GM19438 (cell line): ENCODE measurements around the gene PIP4K2B.

ENCODE experiments used
- ATAC-seq: cut with Tn5 transposase; IDR thresholded peaks from one replicate; pipeline ENCODE4 v1.9.1; 2021; ENCODE audit warnings: low read depth; ENCODE audit not compliant: unreplicated experiment

The PIP4K2B gene

GRCh38 chr17:38746004-38746848, 53.1 kb downstream of the PIP4K2B start:
- no peak for ATAC-seq

DNA sequence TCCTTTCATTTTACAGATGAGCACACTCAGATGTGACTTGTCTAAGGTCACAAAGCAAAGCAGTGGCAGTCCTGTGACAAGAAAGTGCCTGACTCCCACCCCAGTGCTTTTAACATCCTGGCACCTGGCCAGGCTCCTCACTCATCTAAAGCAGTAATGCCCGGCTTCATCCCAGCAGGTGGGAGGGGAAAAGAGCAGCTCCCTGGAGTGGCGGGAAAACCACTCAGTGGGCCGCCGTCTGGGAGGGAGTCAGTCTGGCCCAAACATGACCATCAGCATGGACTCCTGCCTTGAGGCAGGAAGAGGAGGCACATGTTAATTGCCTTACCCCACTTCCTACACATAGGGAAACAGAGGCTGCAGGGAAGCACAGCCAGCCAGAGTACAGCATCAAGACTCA, 53.8 kb downstream of the PIP4K2B start:
- no peak for ATAC-seq

DNA sequence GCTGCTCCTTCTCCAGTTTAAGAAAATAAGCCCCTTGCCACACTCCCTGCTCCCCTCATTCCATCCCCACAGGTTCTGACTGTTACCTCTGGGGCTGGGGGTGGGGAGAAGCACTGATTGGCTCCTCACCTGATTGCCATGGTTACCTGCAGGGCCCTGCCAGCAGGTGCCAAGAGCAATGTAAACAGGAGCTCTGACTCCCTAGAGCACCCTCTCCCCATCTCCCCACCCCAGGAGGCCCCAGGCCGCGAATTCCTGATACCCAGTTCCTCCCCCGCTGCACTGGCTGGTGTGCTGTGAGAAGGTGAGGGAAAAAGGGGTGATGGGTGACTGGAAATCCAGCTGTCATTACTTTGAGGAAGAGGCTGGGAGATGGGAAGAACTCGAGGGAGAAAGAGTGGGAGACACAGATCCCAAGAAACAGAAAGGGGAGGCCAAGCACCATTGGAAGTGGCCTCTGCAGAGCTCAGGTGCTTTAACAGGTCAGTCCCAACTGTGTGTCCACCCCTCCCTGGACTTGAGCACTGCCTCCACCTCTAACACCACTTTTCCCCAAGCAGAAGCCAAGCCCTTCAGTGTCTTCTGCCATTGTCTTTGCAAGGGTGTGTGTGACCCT, 55.7 kb downstream of the PIP4K2B start:
- ATAC-seq = no peak

DNA sequence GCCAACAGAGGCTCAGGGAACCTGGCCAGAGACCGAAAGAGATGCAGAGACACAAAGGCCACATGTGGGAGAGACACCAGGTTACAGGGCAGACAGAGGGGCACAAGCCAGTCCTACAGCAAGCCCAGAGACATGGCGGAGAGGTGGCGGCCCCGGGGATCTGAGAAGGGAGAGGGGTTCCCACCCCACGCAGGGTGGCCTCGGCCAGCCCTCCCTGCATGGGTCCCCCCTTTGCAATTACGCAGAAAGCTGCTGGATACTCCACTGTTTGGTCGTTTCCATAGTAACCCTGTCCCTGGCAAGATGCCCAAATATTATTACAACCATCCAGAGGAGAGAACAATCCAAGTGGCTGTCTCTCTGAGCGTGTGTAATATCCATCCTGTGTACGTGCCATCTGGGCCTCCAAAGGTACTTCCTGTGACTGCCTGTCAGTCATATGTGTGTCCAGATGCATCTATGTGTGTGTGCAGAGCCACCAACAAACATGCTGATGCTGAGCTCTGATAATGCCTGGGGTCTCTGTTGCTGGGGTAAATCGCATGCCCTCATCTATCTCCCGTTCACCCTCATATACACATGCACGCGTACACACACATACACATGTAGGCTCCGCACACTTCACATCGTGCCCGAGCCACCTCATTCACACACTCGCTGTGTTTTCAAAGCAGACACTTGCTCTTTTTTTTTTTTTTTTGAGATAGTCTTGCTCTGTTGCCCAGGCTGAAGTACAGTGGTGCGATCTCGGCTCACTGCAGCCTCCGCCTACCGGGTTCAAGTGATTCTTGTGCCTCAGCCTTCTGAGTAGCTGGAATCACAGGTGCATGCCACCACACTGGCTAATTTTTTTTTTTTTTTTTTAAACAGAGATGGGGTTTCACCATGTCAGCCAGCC, 56.7 kb downstream of the PIP4K2B start:
- ATAC-seq = no peak

DNA sequence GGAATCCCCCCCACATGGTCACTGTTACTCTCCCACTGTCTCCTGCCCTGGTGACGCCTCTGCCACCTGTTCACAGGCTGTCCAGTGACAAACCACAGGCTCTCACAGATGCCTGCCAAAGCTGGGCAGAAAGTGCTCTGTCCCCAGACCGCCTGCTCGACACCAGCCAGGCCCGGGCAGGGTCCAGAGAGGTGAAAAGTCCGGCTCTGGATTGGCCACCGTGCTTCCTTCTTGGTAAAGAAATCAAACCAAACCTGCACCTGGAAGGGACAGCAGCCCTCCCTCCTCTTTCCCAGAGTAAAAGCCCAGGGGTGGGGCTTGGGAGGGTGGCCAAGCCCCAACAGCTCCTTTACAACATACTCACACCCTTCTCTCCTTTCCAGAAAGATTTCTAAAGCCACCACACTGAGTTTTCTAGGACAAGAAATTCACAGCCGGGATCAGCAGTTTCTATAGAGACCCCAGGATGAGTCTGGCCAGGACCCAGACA, 57.4 kb downstream of the PIP4K2B start:
- ATAC-seq = no peak

- no peak for ATAC-seq
Measured at GRCh38 chr17:38741461-38741860, 57.9 kb downstream of the PIP4K2B start.

DNA sequence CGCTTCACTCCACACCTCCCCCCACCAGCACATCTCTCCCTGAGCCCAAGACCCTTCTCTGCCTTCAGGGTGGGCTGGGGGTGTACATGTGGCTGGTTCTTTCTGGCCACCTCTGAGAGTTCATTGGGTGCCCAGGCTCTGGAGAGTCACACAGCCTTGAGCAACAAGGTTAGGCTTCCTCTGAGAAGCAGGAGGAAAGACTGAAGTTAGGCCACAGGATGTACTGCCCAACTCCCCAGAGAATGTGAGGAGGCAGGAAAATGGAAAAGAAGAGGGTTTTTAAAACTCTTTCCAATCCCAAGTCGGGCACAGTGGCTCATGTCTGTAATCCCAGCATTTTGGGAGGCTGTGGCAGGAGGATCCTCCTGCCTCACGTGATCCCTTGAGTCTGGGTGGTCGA, 58.5 kb downstream of the PIP4K2B start:
- ATAC-seq = no peak

DNA sequence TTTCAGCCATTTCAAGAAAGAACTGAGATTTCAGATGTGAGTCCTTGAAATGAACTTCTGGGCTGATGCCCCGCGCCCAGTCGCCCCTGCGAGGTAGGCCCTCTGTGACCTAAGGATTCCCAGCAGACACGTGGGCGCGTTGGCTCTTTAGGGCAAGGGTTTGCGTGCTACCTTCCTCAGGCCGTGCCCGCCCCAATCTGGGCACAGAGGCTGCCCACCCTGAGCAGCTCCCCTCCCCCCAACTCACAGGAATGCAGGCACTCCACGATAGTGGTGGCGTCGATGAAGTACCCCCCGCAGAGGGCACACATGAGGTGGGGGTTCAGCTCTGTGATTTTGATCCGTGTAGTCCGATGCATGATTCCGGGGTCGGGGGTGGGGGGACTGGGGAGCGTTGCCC, 59.3 kb downstream of the PIP4K2B start:
- no peak for ATAC-seq

- no peak for ATAC-seq
Measured at GRCh38 chr17:38739305-38739704, 60.1 kb downstream of the PIP4K2B start.

DNA sequence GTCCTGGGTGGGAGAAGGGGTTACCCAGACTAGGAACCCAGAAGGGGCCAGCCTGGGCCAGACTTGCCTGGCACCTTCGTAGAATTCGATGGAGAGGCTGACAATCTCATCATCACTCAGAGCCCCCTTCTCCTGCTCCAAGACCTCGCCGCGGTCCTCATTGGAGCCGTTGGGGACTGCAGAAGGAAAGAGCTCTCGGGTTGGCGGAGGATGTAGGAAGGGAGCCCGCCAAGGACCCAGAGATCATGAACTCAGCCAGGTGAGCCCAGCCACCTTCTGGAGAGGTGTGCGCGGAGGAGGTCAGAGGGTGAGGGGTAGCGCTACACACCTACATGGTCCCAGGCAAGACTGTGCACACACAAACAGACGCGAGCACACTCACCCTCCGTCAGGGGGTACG, 60.7 kb downstream of the PIP4K2B start:
- no peak for ATAC-seq

DNA sequence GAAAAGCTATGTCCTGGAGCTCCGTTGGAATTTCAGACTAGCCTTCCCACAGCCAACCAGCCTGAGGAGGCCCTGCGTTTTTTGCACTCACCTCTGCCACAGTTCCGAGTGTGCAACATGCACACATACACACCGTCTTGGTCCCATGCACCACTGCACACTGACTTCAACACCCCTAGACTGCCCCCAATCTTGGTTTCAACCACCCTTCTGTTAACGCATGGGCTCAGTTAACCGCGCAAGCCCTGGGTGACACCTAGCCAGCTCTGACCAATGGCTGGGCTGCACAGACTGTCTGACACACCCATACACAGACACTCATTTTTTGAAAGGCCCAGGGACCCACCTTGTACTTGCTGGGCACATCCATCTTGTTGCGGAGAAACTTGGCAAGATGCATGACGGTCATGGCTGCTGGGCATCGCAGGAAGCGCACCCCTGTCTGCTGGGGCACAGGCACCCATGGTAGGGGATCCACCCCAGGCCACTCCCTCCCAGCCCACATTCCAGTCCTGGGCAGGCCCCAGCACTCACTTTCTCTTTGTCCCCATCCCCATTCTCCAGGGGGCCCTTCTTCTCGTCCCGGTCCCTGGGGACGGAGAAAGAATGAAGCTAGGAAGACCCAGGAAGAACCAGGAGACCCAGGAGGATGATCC, 61.2 kb downstream of the PIP4K2B start:
- ATAC-seq = no peak

- ATAC-seq = no peak
Measured at GRCh38 chr17:38735161-38735997, 64.0 kb downstream of the PIP4K2B start.

- ATAC-seq = no peak
Measured at GRCh38 chr17:38733982-38734973, 65.1 kb downstream of the PIP4K2B start.

GRCh38 chr17:38733282-38733981, 65.9 kb downstream of the PIP4K2B start:
- no peak for ATAC-seq

- ATAC-seq = no peak
Measured at GRCh38 chr17:38732376-38733281, 66.7 kb downstream of the PIP4K2B start.

DNA sequence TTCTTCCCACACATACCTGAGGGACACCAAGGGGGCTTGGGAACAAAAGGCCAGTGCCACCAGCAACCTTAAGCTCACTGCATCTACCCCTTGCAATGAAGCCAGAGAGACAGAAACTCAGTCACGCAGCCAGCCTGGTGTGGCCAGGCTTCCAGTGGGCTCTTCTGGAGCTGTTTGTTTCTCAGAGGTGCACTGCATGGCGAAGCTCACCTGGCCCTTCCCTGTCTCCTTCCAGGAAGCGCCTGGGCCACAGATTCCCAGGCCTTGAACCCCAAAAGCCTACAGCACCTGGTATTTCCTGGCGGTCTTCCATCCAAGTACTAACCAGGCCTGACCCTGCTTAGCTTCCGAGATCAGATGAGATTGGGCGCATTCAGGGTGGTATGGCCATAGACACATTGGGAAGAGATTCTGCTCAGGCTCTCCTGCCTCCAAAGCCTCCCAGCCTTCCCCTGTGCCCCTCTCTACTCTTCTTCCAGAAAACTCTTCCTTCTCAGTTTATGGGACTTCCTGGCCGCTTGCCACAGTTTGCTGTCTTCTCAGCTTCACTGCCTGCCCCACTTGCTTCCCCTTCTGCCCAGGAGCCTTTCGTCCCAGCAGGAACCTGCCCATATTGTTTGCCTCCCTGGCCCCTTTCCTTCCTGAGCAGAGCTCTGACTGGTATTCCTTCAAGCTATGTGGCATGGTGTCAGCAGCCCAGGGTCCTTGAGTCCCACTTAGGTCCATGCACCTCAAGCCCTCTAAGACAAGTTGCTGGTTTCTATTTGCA, 67.6 kb downstream of the PIP4K2B start:
- ATAC-seq = no peak
